ENCODE results near the gene TACC2.

- TF ChIP-seq CTCF (IDR thresholded peaks at IDR 0.05; ENCODE audit: borderline replicate concordance, extremely low read depth, low read length, poor library complexity, severe bottlenecking), result no peak
- TF ChIP-seq EZH2 (IDR thresholded peaks at IDR 0.05; ENCODE audit: borderline replicate concordance, low read depth, low read length, severe bottlenecking), result no peak
These were observed 32.4 kb downstream of the TACC2 start for GRCh38 chr10:122021379-122021778.

Data from DND-41 (cell line).